ENCODE results near the gene GAPDH.

DNA sequence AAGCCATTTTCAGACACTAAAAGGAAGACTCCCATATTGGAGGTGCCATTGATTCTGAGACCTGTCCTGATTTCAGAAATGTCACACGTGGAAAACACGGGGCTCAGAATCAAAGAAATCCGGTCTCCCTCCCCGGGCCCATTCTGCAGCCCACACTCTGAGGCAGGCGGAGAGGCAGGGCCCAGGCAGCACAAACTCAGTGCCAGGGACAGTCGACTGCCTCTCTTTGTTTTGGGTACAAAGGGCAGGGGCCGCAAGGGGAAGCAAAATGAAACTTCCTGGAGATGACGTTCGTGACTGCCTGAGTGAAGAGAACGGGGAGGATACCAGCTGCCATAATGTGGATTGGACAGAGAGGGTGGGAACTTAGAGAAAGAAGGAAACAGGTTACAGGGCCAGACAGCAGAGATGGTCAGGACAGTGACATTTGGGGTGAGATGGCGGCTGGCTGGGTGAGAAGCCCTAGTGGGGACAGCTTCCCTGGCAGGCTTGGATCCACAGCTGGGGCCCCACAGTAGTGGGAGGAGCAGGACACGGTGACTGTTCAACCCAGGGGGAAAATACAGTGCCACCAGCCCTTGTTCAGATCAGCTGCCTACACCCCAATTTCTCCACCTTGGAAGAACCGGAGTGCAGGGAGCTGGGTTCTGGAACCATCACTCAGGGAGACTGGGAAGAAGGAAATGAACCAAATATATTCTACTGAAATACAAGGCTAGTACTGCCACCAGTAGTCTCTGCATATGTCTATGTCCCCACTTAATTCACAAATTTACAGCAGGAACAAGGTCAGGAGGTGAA is 8.1 kb downstream of the GAPDH start:
- TF ChIP-seq, protein P1, sequence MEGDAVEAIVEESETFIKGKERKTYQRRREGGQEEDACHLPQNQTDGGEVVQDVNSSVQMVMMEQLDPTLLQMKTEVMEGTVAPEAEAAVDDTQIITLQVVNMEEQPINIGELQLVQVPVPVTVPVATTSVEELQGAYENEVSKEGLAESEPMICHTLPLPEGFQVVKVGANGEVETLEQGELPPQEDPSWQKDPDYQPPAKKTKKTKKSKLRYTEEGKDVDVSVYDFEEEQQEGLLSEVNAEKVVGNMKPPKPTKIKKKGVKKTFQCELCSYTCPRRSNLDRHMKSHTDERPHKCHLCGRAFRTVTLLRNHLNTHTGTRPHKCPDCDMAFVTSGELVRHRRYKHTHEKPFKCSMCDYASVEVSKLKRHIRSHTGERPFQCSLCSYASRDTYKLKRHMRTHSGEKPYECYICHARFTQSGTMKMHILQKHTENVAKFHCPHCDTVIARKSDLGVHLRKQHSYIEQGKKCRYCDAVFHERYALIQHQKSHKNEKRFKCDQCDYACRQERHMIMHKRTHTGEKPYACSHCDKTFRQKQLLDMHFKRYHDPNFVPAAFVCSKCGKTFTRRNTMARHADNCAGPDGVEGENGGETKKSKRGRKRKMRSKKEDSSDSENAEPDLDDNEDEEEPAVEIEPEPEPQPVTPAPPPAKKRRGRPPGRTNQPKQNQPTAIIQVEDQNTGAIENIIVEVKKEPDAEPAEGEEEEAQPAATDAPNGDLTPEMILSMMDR (IDR thresholded peaks at IDR 0.05): no peak
- TF ChIP-seq POLR2A (IDR thresholded peaks at IDR 0.05): no peak

All from suprapubic skin (tissue), 3 donors.